Stimulated activated CD4-positive, alpha-beta T cell treated with anti-CD3 and anti-CD28 coated beads, Interleukin-1b, Interleukin-23, amount 100 ng/mL, for 1 hour (primary cell): Measurements from ENCODE around the gene FGF14.

Experiments used
- DNase-seq, 2 donors: peaks; one replicate each; pipeline ENCODE4 v3.0.0-alpha.2; 2020; ENCODE audit warnings: low read depth in 2 of 2

FGF14 gene

GRCh38 chr13:102401766-102402165 is at the start of gene FGF14:
Gene FGF14 (minus strand): TSS chr13:102402048.
- no peak for DNase-seq

- no peak for DNase-seq
Measured at GRCh38 chr13:102443249-102443648, 41.4 kb upstream of the FGF14 start.

GRCh38 chr13:102441085-102441484 is 39.2 kb upstream of the FGF14 start:
- DNase-seq = no peak

- no peak for DNase-seq
Measured at GRCh38 chr13:102440259-102440936, 38.5 kb upstream of the FGF14 start.

GRCh38 chr13:102422690-102423089 is 20.8 kb upstream of the FGF14 start:
- DNase-seq = no peak

GRCh38 chr13:102405499-102406100 is 3.8 kb upstream of the FGF14 start:
- DNase-seq = no peak

GRCh38 chr13:102402290-102402689 is 442 bp upstream of the FGF14 start:
- no peak for DNase-seq

GRCh38 chr13:102401265-102401664 is 583 bp downstream of the FGF14 start:
- no peak for DNase-seq

GRCh38 chr13:102400675-102401145 is 1.1 kb downstream of the FGF14 start:
- DNase-seq = no peak

GRCh38 chr13:102399791-102400674 is 1.8 kb downstream of the FGF14 start:
- DNase-seq = no peak

GRCh38 chr13:102395939-102396338 is 5.9 kb downstream of the FGF14 start:
- DNase-seq = no peak

- no peak for DNase-seq
Measured at GRCh38 chr13:102395174-102395573, 6.7 kb downstream of the FGF14 start.

- DNase-seq = peak; percentile 91 to 94
Measured at GRCh38 chr13:102394158-102395053, 7.4 kb downstream of the FGF14 start.

- no peak for DNase-seq
Measured at GRCh38 chr13:102392481-102393209, 9.2 kb downstream of the FGF14 start.

GRCh38 chr13:102386461-102386860 is 15.4 kb downstream of the FGF14 start:
- no peak for DNase-seq

- no peak for DNase-seq
Measured at GRCh38 chr13:102380012-102380411, 21.8 kb downstream of the FGF14 start.

- no peak for DNase-seq
Measured at GRCh38 chr13:102376318-102376717, 25.5 kb downstream of the FGF14 start.

- DNase-seq = no peak
Measured at GRCh38 chr13:102374726-102375125, 27.1 kb downstream of the FGF14 start.

GRCh38 chr13:102374233-102374632 is 27.6 kb downstream of the FGF14 start:
- DNase-seq = no peak

- DNase-seq = no peak
Measured at GRCh38 chr13:102373221-102373620, 28.6 kb downstream of the FGF14 start.

- no peak for DNase-seq
Measured at GRCh38 chr13:102369302-102369701, 32.5 kb downstream of the FGF14 start.
